D721Med (cell line): ENCODE data around the gene KISS1R.

Experiments used
- DNase-seq: peaks from one replicate; pipeline ENCODE4 v3.0.0; 2011; ENCODE audit warnings: low spot score; ENCODE audit not compliant: insufficient read length
- FAIRE-seq: peaks from 2 replicates; lab custom pipeline; 2011; peaks lifted over from hg19 to GRCh38; lab: Jason Lieb, UNC
- CTCF ChIP-seq: IDR thresholded peaks from 2 replicates; pipeline ENCODE4 v1.5.1; 2012; ENCODE audit warnings: mild to moderate bottlenecking, control low read depth; ENCODE audit not compliant: insufficient read depth; ENCODE audit errors: missing control alignments

The KISS1R gene

GRCh38 chr19:943551-944170, 26.5 kb downstream of the KISS1R start:
- TF ChIP-seq CTCF, result no peak
- FAIRE-seq (no peak), DNase-seq (no peak)

GRCh38 chr19:944171-944567, 27.0 kb downstream of the KISS1R start:
- TF ChIP-seq CTCF, result no peak
- DNase-seq (no peak), FAIRE-seq (no peak)

- no peak for FAIRE-seq
- no peak for TF ChIP-seq CTCF
- no peak for DNase-seq
Observed at GRCh38 chr19:944663-945241, 27.6 kb downstream of the KISS1R start.

- no peak for FAIRE-seq
- TF ChIP-seq CTCF, result no peak
- no peak for DNase-seq
Observed at GRCh38 chr19:945401-946252, 28.5 kb downstream of the KISS1R start.

- no peak for TF ChIP-seq CTCF
- FAIRE-seq (no peak), DNase-seq (no peak)
Observed at GRCh38 chr19:947090-947706, 30.1 kb downstream of the KISS1R start.

- FAIRE-seq (no peak), DNase-seq (no peak)
- no peak for TF ChIP-seq CTCF
Observed at GRCh38 chr19:947707-948539, 30.8 kb downstream of the KISS1R start.
